Lower lobe of right lung (tissue), 2 donors: ENCODE results near the gene APH1B. TPM values are rescaled to one million over a fixed set of nuclear protein-coding genes. Genes with fewer than 3 reads are reported as not detected.

Experiments
- ATAC-seq, 2 donors: fragments of 200-7000 bp; cut with Tn5 transposase; one replicate each; pipeline ENCODE4 v1.9.1; 2020 to 2022; ENCODE audit warnings: mild to moderate bottlenecking in 2 of 2, moderate library complexity in 2 of 2
- DNase-seq: peaks from one replicate; pipeline ENCODE4 v3.0.0-alpha.2; 2020
- H3K27ac ChIP-seq: fragments of 200-600 bp; one replicate; pipeline ENCODE4 v1.8.0; 2022
- H3K27me3 ChIP-seq: fragments of 200-600 bp; one replicate; pipeline ENCODE4 v1.8.0; 2022; ENCODE audit warnings: low read depth
- H3K36me3 ChIP-seq: fragments of 200-600 bp; one replicate; pipeline ENCODE4 v1.8.0; 2022; ENCODE audit warnings: mild to moderate bottlenecking
- H3K4me1 ChIP-seq: fragments of 200-600 bp; one replicate; pipeline ENCODE4 v1.8.0; 2022
- H3K4me3 ChIP-seq: fragments of 200-600 bp; one replicate; pipeline ENCODE4 v1.8.0; 2022; ENCODE audit warnings: mild to moderate bottlenecking
- H3K9me3 ChIP-seq: fragments of 200-600 bp; one replicate; pipeline ENCODE4 v1.8.0; 2022
- CTCF ChIP-seq: fragments of 200-600 bp; IDR thresholded peaks from one replicate; pipeline ENCODE4 v1.8.0; 2022; ENCODE audit warnings: antibody characterized with exemption, mild to moderate bottlenecking
- intact Hi-C: fragments of 100-400 bp; cut with DNase I; formaldehyde crosslinking; loops from one replicate; pipeline ENCODE4 v1.11.0; 2022
- total RNA-seq: library from RNA; stranded (reverse); fragmentation: NEBNext Ultra II Directional; extraction: Animal tissue kit (Norgen Biotek cat#: 25700); gene quantifications from one replicate; pipeline ENCODE4 v1.2.1, GENCODE V29; 2021
- donor health status: DM: no; HTN: yes; CAD: no; lungs with severe emphysema.

APH1B gene
- total RNA-seq, 1 donor from 2014 or later = 31.0 TPM

GRCh38 chr15:63288342-63288741 lies 10.9 kb downstream of the APH1B start:
- Histone ChIP-seq H3K9me3 (no peaks in the 10 kb centered on the region), H3K27me3 (no peaks in the 10 kb centered on the region), H3K4me1 (peaks cover 4% of the 10 kb centered on the region), H3K27ac (no peak overlapping the region), H3K36me3 (peaks cover 39% of the 10 kb centered on the region), H3K4me3 (no peak overlapping the region)
- TF ChIP-seq CTCF = no peak
- ATAC-seq = no peak
- DNase-seq = no peak
- intact Hi-C loops = loop anchor here (5.0 kb wide), 1 partner anchor 114 kb away; no protein-coding TSS in a partner anchor

- Histone ChIP-seq H3K27ac (no peak overlapping the region), H3K4me3 (no peak overlapping the region), H3K4me1 (peaks cover 4% of the 10 kb centered on the region), H3K9me3 (no peaks in the 10 kb centered on the region), H3K36me3 (peaks cover 37% of the 10 kb centered on the region), H3K27me3 (no peaks in the 10 kb centered on the region)
- peak; percentile 66 for TF ChIP-seq CTCF
- ATAC-seq = peak in 1 of 2 donors; percentile 61
- no peak for DNase-seq
- intact Hi-C loops = loop anchor here (5.0 kb wide), 1 partner anchor 113 kb away; no protein-coding TSS in a partner anchor
Observed at GRCh38 chr15:63288778-63289378, 11.5 kb downstream of the APH1B start.

DNA sequence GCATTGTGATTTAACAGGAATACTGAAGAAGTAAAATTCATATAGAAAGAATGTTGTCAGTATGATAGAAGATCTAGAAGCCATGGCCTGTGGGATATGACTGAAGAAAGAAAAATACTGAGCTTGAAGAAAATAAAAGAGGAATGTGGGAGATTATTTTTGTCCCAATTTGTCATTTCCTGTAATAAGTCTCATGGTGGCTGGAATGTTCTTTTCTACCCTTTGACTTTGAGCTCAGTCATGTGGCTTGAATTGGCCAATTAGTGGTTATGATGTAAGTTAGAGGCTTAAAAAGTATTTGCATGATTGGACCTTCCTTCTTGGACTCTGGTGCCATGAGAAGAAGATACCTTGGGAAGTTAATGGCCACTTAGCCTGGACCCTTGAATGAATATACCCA lies 14.1 kb downstream of the APH1B start:
- DNase-seq = no peak
- peaks cover 4% of the 10 kb centered on the region for H3K4me1 ChIP-seq
- no peak overlapping the region for H3K4me3 ChIP-seq
- no peak for TF ChIP-seq CTCF
- no peaks in the 10 kb centered on the region for H3K27me3 ChIP-seq
- peak overlapping the region; percentile 0 for H3K27ac ChIP-seq
- ATAC-seq = peak in 1 of 2 donors; percentile 33
- H3K36me3 ChIP-seq = peaks cover 16% of the 10 kb centered on the region
- intact Hi-C loops = no loop called here
- H3K9me3 ChIP-seq = no peaks in the 10 kb centered on the region

DNA sequence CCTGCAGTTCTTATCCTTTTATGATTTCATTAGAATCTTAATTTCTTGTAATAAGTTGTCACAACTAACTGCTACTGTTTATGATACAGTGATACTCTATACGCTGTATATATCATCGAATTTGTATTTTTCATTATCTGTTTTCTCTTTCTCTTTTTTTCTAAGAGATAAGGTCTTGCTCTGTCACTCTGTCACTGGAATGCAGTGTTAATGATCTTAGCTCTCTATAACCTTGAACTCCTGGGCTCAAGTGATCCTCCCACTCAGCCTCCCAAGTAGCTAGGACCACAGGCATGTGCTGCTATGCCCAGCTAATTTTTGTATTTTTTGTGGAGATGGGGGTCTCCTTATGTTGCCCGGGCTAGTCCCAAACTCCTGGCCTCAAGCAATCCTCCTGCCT lies 14.8 kb downstream of the APH1B start:
- no peak for TF ChIP-seq CTCF
- ATAC-seq = no peak
- Histone ChIP-seq H3K9me3 (no peaks in the 10 kb centered on the region), H3K4me1 (peaks cover 4% of the 10 kb centered on the region), H3K27ac (no peak overlapping the region), H3K36me3 (peaks cover 9% of the 10 kb centered on the region), H3K4me3 (no peak overlapping the region), H3K27me3 (no peaks in the 10 kb centered on the region)
- DNase-seq = no peak
- intact Hi-C loops = no loop called here

DNA sequence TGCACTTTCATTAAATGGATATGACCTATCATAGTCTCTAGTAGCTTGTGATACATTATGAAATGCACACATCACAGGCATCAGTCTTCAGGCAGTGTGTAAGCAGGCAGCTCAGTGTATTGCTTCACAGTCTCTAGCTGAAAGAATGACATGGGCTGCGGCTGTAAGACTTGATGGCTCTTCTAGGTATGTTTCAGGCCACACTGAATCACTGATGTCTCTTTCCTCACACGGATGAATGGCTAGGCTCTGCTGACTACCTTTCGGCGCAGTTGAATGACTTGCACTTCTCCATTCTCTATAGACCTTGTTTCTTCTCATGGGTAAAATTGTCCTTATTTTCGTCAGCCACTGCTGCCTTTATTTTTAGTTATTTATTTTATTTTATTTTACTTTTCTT lies 15.4 kb downstream of the APH1B start:
- Histone ChIP-seq H3K27me3 (no peaks in the 10 kb centered on the region), H3K36me3 (peaks cover 6% of the 10 kb centered on the region), H3K9me3 (no peaks in the 10 kb centered on the region), H3K4me3 (no peak overlapping the region), H3K27ac (no peak overlapping the region), H3K4me1 (peaks cover 4% of the 10 kb centered on the region)
- no peak for DNase-seq
- intact Hi-C loops = no loop called here
- peak; percentile 64 to 72 for ATAC-seq
- TF ChIP-seq CTCF = no peak
